CD4-positive, alpha-beta T cell treated with Interleukin-21 for 1 hour (primary cell): ENCODE measurements around the gene NME7.
"Not testable (repeated sequence)": the region's sequence is repeated elsewhere in the genome, so short reads cannot be mapped to it uniquely, and the experiment has no call there.

Experiments used
- DNase-seq: peaks from one replicate; pipeline ENCODE4 v3.0.0-alpha.2; 2020

Gene NME7

DNA sequence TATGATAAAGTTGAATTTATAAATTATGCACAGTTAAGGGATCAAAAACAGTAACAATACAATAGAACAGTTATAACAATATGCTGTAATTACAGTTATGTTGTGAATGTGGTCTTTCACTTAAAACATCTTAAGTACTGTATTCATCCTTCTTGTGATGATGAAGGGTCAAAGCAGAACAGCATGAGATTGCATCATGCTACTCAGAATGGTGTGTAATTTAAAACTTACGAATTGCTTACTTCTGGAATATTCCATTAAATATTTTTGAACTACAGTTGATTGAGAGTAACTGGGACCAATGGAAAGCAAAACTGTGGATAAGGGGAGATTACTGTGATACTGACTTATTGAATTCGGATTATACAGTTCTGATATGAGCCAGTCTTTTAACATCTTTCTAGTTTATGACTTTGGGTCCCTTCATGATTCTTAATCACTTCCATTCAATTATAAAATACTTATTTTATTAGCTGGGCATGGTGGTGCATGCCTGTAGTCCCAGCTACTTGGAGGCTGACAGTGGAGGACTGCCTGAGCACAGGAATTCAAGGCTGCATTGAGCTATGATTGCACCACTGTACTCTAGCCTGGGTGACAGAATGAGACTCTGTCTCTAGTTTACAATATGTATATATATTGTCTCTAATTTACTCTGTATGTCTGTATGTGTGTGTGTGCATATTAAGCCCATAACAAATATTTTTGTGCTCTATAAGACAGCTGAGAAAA lies 217.9 kb downstream of the NME7 start:
- DNase-seq: no peak

DNA sequence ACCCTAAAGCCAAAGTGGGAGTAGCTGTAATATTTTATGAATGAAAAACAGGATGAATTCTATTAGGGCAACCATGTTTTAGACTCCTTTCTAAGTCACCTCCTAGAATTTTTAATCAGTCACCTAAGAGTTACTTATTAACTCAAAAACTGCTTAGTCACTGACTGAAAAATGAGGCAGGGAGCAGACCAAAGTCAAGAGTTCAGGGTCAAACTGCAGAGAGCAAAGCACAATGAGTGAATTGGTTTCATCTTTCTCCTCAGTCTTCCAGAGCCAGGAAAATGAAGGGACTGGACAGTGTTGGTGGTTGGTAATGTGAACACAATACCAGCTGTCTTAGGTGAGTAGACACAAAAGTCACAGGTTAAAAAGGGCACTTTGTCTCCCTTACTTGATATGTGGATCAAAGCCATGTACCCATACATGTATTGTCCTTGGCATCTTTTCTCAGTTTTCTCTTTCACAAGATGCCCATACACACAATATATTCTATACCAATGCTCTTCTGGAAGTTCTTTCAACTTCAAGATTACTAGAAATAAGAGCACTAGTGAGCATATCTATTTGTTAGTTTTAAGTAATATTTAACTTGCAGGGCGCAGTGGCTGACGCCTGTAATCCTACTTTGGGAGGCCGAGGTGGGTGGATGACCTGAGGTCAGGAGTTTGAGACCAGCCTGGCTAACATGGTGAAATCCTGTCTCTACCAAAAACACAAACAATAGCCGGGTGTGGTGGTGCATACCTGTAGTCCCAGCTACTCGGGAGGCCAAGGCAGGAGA lies 218.9 kb downstream of the NME7 start:
- no peak for DNase-seq

DNA sequence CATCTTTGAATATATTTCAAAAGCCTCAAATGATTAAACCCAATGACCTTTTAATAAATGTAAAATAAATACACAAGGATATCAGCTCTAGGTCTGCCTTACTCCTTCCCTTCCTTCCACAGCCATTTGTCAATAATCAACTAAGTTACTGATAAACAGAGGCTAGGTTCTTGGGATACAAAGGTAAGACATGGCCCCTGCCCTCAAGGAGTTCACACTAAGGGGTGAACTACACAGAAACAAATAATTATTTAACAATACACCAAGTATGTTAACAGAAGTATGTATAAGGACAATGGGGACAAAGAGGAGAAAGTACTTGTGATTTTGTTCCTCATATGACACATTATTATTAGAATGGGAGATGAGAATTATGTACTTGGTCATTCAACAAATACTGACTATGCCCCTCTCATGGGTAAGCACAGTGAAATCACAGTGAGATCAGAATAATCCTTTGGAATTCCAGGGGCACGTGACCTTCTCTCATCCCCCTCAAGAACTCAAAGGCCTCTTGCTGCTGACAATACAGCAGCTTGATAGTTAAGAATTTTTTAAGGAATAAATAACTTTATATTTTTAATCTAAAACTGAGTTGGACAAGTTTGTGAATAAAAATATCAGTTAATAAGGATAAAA lies 220.9 kb downstream of the NME7 start:
- no peak for DNase-seq

DNA sequence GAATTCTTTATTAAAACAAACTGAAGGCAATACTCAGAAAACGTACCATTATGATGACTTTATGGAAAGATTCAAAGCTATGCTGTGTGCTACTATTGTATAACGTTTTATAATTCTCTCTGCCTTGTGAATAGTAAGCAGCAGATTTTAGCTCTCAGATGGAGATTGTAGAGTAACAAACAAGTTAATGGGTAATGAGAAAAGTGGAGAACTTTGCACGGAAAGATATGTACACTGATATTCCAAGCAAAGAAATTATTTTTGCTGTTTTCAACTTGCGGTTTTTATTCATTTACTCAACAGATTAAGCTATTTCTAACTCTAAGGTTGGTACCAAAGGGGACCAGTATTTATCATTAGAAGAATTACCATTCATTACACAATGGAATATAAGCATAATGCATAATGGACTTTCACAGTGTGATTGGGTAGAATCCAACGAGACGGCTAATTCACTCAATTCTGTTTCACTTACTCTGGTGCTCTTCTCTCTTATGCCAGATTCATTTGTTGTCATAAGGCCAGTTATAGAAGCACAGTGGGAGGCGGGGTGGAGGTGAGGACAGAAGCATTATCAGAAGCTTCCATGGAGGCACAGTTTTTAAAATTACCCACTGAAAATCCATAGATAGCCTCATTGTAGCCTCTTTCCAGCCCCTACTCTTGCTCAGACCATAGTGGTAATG lies 222.5 kb downstream of the NME7 start:
- no peak for DNase-seq

DNA sequence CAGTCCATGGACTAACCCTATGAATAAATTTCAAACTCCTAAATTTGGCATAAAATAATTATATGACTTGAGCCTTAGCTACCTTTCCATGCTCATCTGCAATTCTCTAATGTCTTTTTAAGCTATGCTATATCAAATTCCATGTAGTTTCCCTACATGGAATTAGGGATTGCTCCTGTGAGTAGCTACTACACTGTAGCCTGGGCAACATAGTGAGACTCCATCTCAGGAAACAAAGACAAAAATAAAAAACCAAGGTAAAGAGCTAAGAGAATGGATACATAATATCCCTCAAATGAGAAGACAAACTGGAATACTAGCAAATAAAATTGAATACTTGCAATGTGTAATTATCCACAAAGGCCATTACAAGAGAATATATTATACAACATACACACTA lies 223.6 kb downstream of the NME7 start:
- DNase-seq: no peak

DNA sequence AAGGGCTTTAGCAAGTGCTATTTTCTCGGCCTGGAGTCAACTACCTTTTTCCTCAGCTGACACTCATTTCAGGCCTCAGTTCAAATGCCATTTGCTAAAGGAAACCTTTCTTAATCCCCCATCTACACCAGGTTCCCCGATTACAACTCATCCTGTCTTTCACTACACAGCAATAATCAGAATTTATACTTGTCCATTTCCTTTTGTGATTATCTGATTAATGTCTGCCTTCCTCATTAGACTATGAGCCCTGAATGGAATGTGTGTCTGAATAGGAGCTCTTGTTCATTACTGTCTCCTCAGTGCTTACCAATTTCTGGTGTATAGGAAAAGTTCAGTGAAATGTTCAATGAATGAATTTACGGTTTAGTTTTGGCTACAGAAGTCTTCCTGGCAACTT lies 224.3 kb downstream of the NME7 start:
- no peak for DNase-seq

DNA sequence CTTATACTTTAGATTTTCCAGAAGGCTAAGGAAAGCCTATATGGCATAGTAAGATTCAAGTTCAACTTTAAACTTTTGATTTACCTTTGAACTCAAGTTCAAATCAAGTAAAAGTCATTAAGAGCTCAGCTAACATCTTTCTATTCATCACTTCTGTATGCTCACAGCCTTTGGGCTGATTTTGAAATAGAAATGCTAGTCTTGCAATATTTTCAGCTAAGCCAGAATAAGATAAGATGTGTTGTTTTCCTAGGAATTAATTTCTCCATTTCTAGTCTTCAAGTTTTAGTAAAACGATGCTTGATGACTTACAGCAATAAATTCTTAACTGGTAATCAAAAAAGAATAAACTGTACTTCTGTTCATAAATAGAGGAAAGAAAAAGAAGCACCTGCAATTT lies 225.5 kb downstream of the NME7 start:
- DNase-seq: no peak

DNA sequence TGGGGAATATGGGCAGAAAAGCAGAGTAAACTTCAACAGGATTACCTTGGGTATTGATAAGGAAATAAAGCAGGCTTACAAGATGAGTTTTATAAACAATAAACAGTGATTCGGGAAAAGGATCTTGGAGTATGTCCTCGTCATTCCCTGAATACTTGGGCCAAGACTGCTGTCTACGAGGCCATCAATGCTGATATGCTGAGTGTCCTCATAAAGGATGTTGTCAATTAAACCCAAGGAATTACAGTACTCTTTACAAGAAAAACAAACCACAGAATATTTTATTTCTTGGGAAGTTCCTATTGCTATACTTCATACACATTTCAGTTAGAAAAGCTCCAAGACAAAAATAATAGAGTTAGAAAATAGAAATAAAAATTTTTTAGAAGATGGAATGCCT lies 226.2 kb downstream of the NME7 start:
- no peak for DNase-seq

DNA sequence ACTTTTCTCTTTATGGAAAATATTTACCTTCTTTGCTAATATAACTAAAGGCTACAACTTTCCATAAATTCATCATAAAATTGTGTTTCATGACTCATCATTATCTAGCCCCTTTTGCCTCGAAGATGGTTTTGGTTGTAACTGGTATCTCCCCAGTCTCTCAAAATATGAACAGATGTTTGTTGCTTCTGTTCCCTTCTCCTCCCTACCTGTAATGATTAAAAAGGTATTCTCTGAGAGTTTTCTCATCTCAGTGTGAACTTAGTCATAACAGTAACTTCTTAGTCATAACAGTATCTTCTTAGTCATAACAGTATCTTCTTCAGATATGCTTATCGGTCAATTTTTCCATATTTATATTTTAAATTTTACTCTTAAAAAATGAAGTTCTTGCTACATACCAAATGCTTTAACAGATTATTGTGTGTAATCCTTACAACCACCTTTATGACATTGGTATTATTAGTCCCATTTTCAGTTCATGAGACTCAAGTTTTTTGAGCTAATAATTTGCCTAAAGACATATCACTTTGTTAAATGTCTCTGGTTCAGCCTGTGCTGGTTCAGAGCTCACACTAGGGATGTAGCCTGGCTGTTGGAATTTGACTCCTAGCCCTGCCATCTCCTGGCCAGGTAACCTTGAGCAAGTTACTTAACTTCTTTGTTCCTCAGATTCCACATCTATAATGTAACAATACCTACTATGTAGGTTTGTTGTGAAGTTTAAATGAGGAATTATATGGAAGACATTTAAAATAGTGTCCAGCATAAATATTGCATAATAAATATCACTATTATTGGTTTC lies 228.5 kb downstream of the NME7 start:
- no peak for DNase-seq

DNA sequence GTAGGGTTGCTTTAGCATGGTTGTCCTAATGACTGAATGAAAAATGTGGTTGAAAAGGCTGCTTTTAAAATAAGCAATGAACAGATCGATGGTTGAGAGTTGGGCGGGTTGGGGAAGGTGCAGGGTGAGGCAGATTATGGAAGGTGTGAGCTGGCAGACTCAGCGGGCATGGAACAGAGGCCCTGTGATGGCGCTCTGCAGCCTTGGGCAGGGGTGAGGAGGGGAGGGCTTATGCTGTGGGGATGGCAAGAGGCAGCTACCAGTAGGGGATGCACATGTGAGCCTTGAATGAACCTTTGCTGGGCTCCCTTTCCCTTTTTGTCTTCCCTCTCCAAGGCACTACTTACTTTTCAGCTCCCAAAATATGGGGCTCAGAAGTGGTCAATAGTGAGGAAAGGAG lies 230.2 kb downstream of the NME7 start:
- DNase-seq: no peak

DNA sequence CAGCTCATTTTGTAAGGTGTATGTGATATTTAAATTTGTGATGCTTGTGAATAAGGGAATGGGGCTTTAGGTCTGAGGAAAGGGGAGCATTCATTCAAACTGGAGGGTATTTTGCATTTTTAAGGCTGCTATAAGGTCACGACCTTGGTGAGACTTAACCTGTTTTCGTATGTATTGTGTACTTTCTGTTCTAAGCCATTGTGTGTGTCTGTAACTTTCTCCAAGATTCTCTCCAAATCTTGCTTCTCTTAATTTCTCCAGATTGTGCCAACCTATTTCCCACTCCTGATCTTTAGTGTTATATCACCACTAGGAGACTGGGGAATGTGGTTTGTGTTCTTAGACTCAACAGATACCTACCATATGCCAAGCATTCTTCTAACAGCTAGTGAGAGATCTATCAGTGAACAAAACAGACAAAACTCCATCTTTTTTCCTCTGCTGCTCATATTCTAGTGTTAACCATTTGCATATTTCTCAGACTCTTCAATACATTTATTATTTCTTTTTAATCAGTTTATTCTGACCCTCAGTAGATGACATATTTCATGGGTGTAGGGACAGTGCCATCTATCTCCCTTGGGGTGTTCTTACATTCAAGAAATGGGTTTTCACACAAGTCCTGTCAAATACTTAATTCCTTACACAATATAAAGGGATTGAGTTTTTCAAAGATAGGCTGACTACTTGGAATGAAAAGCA lies 233.6 kb downstream of the NME7 start:
- no peak for DNase-seq

DNA sequence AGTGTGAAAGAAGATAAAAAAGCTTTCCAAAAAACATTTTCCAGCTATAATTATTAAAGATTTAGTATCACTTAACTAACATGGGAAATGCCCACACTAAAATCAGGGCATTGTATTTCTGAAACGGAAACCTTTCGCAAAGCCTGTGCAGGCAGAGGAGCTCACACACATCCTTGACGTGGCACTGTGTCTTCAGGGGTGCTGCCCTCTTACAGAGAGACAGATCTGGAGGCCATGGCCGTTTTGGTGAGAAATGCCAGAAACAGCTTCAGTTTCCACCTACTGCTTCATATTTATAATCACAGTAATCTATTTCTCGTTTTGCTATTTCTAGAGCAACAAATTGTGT lies 234.4 kb downstream of the NME7 start:
- no peak for DNase-seq

DNA sequence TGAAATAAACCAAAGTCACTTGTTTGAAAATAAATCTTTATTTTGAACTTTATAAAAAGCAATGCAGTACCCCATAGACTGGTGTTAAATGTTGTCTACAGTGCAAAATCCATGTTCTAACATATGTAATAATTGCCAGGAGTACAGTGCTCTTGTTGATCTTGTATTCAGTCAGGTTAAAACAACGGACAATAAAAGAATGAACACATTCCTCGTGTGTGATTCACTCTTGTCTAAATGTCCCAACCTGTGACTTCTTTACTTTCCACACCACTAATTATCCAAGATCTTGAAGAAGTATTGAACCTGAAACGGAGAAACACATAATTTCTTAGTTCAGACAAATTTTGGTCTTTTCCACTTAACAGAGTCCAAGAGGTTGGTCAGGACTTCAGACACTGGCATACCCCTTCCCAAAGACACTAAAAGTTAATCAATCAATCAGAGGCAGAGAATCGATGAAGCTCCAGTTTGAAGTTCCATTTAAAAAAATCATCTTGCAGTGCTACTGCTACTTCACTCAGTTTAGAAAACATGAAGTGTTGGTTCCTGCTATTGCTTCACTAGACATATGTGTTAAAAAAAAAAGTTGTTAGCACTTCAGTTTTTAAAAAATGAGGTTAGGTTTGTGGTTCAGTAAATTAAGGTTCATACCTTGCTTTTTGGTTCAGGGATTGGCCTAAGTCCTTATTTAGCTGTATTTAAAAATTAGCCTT lies 234.9 kb downstream of the NME7 start:
- no peak for DNase-seq

DNA sequence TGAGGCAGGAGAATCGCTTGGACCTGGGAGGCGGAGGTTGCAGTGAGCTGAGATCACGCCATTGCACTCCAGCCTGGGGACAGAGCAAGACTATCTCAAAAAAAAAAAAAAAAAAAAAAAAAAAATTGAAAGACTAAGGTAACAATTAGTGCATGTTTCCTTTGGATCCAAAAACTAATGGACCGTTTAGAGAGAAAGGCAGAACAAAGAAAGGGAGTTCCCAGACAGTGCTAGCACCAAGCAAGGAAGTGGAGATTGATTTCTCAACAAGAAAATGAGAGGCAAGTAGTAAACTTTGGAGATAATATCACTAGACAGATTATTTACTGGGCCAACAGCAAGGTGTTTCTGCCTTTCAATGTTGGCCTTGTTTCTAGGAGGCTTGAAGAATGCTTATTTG lies 236.9 kb downstream of the NME7 start:
- no peak for DNase-seq

DNA sequence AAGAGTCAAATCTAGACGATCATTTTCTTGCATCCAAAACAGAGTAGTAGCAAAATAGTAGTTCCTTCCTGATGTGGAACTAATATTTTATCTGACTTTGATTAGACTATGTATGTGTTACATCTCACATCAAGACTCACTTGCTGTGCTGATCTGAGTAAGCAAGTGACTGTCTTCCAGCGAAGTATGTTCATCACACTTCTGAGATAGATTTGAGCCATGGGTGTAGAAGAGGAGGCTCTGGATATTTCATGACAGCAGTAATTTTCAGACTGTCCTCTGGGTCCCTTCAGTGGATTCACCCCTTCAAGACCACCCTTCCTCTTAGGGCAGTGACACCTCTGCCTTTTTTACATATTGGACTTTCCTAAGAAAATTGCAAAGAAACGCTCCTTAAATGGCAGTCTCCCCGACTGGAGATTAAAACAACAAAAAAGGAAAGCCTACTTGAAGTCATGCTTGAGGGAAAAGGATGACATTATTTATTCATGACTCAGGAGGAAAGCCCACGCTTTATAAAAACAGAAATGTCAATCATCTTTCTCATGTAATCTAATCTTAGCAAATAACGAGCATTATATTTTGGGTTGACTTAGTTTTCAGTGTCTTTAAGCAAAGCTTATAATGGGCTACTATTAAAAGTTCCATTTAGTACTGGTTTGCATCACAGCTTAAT lies 238.3 kb downstream of the NME7 start:
- no peak for DNase-seq

DNA sequence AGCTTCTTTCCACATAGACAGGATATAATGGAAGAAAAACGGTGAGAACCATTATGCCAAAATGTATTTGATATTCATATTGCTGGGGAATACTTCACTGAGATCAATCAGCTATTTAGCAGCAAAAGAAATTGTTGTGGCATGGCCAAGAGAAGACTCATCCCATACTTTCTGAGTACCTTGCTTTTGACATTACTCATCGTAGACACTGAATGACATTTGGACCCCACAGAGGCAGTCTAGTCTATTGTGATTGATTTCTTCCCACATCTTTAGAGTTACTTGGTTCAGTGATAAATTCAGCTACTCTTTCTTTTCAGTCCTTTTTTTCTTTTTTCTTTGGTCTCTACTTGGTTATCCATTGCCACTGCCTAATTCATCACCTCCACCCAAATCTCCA lies 239.0 kb downstream of the NME7 start:
- DNase-seq: no peak

DNA sequence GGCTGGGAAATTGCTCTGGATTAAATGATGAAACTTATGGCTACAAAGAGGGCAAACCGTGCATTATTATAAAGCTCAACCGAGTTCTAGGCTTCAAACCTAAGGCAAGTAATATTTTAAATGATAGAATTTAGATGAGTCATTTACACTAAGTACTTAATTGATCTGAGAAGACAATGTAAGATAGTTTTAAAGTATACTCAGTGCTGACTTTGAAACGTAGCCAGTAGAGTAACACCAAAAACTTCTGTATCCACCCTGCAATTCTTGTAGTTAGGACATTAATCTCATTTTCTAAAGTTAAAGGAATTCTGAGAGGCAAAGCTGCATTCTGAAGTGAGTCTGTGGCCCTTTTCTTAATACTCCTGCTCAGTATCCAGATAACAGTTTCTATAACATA lies 240.3 kb downstream of the NME7 start:
- no peak for DNase-seq

DNA sequence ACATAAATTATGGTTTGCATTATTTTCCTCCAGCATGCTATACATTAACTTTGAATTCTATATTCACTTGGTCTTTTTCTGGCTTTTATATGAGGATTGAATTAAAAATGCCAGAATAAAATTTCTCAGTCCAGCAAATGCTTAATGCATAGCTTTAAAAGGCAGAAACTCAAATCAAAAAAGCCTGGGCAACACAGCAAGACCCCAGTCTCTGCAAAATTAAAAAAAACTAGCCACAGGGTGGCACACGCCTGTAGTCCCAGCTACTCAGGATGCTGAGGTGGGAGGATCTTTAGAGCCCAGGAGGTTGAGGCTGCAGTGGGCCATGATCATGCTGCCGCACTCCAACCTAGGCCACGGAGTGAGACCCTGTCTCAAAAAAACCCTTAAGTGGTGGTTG lies 241.3 kb downstream of the NME7 start:
- DNase-seq: no peak

DNA sequence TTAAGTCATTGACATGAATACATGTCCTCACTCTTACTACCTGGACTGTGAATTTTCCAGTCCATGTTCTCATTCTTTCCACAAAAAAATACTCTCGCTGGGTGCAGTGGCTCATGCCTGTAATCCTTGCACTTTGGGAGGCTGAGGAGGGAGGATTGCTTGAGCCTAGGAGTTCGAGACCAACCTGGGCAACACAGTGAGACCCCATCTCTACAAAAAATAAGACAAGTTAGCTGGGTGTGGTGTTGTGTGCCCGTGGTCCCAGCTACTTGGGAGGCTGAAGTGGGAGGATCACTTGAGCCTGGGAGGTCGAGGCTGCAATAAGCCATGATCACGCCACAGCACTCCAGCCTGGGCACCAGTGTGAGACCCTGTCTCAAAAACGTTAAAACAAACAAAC lies 242.0 kb downstream of the NME7 start:
- DNase-seq: not testable (repeated sequence)

DNA sequence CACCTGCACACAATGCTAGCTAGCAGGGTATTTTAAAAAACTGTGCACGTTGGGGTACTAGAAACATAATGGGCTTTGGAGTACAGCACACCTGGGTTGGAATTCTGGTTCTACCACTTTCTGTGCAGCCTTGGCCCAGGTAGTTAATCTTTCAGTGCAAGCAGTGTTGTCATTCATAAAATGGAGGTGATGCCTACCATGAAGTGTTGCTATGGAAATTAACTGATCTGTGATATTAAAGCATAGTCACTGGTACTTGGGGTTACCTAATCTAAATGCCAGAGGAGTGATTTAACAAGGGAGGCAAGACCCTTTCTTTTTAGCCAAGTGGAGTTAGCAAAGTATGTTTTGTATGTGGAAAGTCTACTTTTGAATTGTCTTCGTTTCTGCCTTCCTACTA lies 243.1 kb downstream of the NME7 start:
- no peak for DNase-seq

DNA sequence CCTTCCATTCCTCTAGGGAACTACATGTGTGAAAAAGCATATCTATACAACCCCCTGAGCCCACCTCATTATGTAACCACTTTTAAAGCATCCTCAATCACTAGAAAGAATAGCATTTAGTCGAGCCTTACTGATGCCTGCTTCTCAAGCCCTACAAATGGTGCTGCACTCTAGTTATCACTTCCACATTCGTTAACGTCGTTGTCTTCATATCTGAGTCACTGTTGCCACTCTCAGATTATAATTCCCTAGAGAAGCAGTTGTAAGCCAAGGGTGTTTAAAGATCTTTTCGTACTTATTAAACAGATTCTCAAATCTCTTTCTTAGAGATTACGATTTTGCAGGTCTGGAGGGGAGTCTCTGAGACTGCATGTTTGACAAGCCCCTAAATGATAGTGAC lies 244.6 kb downstream of the NME7 start:
- DNase-seq: no peak
